Cortex of kidney (tissue), 1 donor: ENCODE results near the gene BCL7A.
"Not testable (repeated sequence)": the region's sequence is repeated elsewhere in the genome, so short reads cannot be mapped to it uniquely, and the experiment has no call there.

Experiments
- DNase-seq: peaks from one replicate; lab custom pipeline; 2025; lab: John Stamatoyannopoulos, UW

BCL7A gene

GRCh38 chr12:122056406-122056805 is 34.7 kb downstream of the BCL7A start:
- DNase-seq, result not testable (repeated sequence)

- no peak for DNase-seq
These were observed 35.5 kb downstream of the BCL7A start for GRCh38 chr12:122057007-122057735.

GRCh38 chr12:122057769-122058168 is 36.1 kb downstream of the BCL7A start:
- no peak for DNase-seq

- DNase-seq, result no peak
These were observed 37.0 kb downstream of the BCL7A start for GRCh38 chr12:122058549-122059149.

GRCh38 chr12:122059203-122059960 is 37.7 kb downstream of the BCL7A start:
- no peak for DNase-seq

- DNase-seq, result no peak
These were observed 38.4 kb downstream of the BCL7A start for GRCh38 chr12:122060081-122060501.

- DNase-seq, result no peak
These were observed 39.6 kb downstream of the BCL7A start for GRCh38 chr12:122061253-122061652.

- no peak for DNase-seq
These were observed 41.4 kb downstream of the BCL7A start for GRCh38 chr12:122062832-122063693.

GRCh38 chr12:122063694-122064024 is 42.0 kb downstream of the BCL7A start:
- DNase-seq, result no peak

- DNase-seq, result no peak
These were observed 42.5 kb downstream of the BCL7A start for GRCh38 chr12:122064025-122064777.

GRCh38 chr12:122064780-122065588 is 43.3 kb downstream of the BCL7A start:
- no peak for DNase-seq

- no peak for DNase-seq
These were observed 45.9 kb downstream of the BCL7A start for GRCh38 chr12:122067548-122067947.

GRCh38 chr12:122067966-122068365 is 46.3 kb downstream of the BCL7A start:
- no peak for DNase-seq

- no peak for DNase-seq
These were observed 50.6 kb downstream of the BCL7A start for GRCh38 chr12:122072031-122072970.

- DNase-seq, result no peak
These were observed 52.1 kb downstream of the BCL7A start for GRCh38 chr12:122073815-122074214.

GRCh38 chr12:122076743-122077495 is 55.2 kb downstream of the BCL7A start:
- DNase-seq, result no peak

GRCh38 chr12:122078141-122079032 is 56.7 kb downstream of the BCL7A start, which contains the start of gene MLXIP:
TSS of gene MLXIP (plus strand) at chr12:122078756. CDS start at chr12:122078854, 98 bp downstream.
- DNase-seq, result no peak
